ENCODE results near the gene THUMPD2.

The THUMPD2 gene

GRCh38 chr2:39688181-39688580 lies 90.9 kb downstream of the THUMPD2 start:
- FAIRE-seq (no peak), DNase-seq (ENCODE audit: insufficient read length, low spot score) (no peak)

DNA sequence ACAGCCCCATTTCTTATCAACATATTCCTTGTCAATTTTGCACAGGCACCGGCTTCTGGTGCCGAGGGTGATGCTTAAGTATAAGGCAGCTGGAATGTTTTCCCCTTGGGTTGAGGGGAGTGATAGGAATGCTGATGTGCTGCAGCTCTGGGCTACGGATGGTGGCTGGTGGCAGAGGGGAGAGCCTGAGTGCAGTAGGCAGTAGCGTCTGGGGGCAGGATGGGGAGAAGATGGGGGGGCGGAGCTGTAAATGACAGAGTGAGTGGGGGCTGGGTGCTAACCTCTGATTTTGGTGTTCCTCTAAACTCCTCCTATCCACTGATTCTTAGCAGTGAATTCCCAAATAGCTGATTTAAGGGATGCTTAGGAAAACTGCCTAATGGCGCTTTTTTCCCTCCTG lies 92.6 kb downstream of the THUMPD2 start:
- DNase-seq (ENCODE audit: insufficient read length, low spot score), result no peak
- FAIRE-seq, result no peak

All from HTR-8/SVneo (cell line).